ENCODE results near the gene RBM43. TPM values are rescaled to one million over a fixed set of nuclear protein-coding genes. Genes with fewer than 3 reads are reported as not detected.

RBM43 gene
- total RNA-seq, 1 experiment from 2014 or later: 3.7 TPM

DNA sequence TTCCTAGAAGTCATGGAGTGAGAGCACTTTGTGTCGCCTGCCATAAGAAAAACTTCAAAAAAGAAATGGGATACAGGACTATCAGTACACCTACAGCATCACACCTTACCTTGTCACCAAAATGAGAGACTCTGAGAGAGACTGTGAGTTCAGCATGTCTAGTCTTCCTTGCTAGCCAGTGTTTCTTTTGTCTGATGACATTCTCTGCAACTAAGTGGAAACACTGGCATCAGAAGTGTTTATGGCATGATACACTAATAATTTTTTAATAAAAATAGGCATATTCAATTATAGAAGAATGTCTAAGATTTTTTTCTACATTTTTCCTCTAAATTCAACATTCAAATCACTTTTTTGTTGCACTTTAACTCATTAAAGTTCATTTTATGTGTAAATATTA, 9.0 kb downstream of the RBM43 start:
- CTCF ChIA-PET: no interaction called here
- DNase-seq (ENCODE audit: low read depth, low spot score) (no peak), ATAC-seq (no peak)
- H3K27me3 ChIP-seq (ENCODE audit: control insufficient read depth, insufficient read depth, low read length): no peaks in the 10 kb centered on the region
- POLR2A ChIA-PET: no interaction called here
- intact Hi-C loops (cut with micrococcal nuclease; ENCODE audit: unreplicated experiment): no loop called here
- H3K4me1 ChIP-seq (ENCODE audit: control insufficient read depth, insufficient read depth, low read length): no peaks in the 10 kb centered on the region
- H3K4me3 ChIP-seq (ENCODE audit: low read depth in 2 of 2, low read length in 2 of 2): no peak overlapping the region
- no TSS peak for BruUV-seq (replicated peaks)
- no peaks in the 10 kb centered on the region for H3K36me3 ChIP-seq (ENCODE audit: control insufficient read depth, insufficient read depth, low read length)
- H3K9me3 ChIP-seq (ENCODE audit: control insufficient read depth, insufficient read depth, low read depth, low read length): peaks cover 14% of the 10 kb centered on the region
- H3K27ac ChIP-seq (ENCODE audit: low read length): no peak overlapping the region
- TF ChIP-seq, protein P1, sequence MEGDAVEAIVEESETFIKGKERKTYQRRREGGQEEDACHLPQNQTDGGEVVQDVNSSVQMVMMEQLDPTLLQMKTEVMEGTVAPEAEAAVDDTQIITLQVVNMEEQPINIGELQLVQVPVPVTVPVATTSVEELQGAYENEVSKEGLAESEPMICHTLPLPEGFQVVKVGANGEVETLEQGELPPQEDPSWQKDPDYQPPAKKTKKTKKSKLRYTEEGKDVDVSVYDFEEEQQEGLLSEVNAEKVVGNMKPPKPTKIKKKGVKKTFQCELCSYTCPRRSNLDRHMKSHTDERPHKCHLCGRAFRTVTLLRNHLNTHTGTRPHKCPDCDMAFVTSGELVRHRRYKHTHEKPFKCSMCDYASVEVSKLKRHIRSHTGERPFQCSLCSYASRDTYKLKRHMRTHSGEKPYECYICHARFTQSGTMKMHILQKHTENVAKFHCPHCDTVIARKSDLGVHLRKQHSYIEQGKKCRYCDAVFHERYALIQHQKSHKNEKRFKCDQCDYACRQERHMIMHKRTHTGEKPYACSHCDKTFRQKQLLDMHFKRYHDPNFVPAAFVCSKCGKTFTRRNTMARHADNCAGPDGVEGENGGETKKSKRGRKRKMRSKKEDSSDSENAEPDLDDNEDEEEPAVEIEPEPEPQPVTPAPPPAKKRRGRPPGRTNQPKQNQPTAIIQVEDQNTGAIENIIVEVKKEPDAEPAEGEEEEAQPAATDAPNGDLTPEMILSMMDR (IDR thresholded peaks at IDR 0.05): no peak
- TF ChIP-seq, protein P2, sequence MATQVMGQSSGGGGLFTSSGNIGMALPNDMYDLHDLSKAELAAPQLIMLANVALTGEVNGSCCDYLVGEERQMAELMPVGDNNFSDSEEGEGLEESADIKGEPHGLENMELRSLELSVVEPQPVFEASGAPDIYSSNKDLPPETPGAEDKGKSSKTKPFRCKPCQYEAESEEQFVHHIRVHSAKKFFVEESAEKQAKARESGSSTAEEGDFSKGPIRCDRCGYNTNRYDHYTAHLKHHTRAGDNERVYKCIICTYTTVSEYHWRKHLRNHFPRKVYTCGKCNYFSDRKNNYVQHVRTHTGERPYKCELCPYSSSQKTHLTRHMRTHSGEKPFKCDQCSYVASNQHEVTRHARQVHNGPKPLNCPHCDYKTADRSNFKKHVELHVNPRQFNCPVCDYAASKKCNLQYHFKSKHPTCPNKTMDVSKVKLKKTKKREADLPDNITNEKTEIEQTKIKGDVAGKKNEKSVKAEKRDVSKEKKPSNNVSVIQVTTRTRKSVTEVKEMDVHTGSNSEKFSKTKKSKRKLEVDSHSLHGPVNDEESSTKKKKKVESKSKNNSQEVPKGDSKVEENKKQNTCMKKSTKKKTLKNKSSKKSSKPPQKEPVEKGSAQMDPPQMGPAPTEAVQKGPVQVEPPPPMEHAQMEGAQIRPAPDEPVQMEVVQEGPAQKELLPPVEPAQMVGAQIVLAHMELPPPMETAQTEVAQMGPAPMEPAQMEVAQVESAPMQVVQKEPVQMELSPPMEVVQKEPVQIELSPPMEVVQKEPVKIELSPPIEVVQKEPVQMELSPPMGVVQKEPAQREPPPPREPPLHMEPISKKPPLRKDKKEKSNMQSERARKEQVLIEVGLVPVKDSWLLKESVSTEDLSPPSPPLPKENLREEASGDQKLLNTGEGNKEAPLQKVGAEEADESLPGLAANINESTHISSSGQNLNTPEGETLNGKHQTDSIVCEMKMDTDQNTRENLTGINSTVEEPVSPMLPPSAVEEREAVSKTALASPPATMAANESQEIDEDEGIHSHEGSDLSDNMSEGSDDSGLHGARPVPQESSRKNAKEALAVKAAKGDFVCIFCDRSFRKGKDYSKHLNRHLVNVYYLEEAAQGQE (IDR thresholded peaks at IDR 0.05; ENCODE audit: insufficient read depth in 1 of 2, low read depth in 2 of 2, low read length in 1 of 2): no peak
- TF ChIP-seq TCF7L2 (IDR thresholded peaks at IDR 0.05; ENCODE audit: low read depth, low read length) (no peak), POLR2AphosphoS5 (IDR thresholded peaks at IDR 0.05; ENCODE audit: low read depth, low read length) (no peak), SIN3A (IDR thresholded peaks at IDR 0.05; ENCODE audit: borderline replicate concordance, insufficient read depth, low read depth, low read length) (no peak)
- in situ Hi-C loops (cut with HindIII; ENCODE audit: low pct_unique_long_range_greater_than_20kb, low sequenced_read_pairs): no loop called here

DNA sequence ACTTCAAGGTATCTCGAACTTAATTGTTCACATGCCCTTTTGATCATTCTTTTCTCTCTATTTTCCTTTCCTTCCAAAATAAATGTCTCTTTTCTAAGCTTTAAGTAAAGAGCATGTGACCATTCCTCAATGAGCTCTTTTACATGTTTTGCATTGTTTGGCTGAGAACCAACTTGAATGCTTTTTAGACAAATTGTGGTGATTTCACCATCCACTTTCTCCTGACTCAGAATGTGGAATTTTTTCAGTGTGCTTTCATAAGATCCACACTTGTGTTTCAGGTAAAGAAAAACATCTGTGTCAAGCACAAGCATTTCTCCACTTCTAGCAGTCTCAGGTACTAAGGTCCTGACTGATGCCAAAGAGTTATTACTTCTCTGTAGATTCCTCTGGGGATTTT, 10.7 kb downstream of the RBM43 start:
- POLR2A ChIA-PET: no interaction called here
- Histone ChIP-seq H3K36me3 (ENCODE audit: control insufficient read depth, insufficient read depth, low read length) (no peaks in the 10 kb centered on the region), H3K27ac (ENCODE audit: low read length) (no peak overlapping the region), H3K9me3 (ENCODE audit: control insufficient read depth, insufficient read depth, low read depth, low read length) (peaks cover 17% of the 10 kb centered on the region), H3K4me3 (ENCODE audit: low read depth in 2 of 2, low read length in 2 of 2) (no peak overlapping the region), H3K4me1 (ENCODE audit: control insufficient read depth, insufficient read depth, low read length) (no peaks in the 10 kb centered on the region), H3K27me3 (ENCODE audit: control insufficient read depth, insufficient read depth, low read length) (no peaks in the 10 kb centered on the region)
- TF ChIP-seq, protein P1 (IDR thresholded peaks at IDR 0.05): no peak
- TF ChIP-seq SIN3A (IDR thresholded peaks at IDR 0.05; ENCODE audit: borderline replicate concordance, insufficient read depth, low read depth, low read length) (no peak), TCF7L2 (IDR thresholded peaks at IDR 0.05; ENCODE audit: low read depth, low read length) (no peak), POLR2AphosphoS5 (IDR thresholded peaks at IDR 0.05; ENCODE audit: low read depth, low read length) (no peak)
- TF ChIP-seq, protein P2 (IDR thresholded peaks at IDR 0.05; ENCODE audit: insufficient read depth in 1 of 2, low read depth in 2 of 2, low read length in 1 of 2): no peak
- in situ Hi-C loops (cut with HindIII; ENCODE audit: low pct_unique_long_range_greater_than_20kb, low sequenced_read_pairs): no loop called here
- intact Hi-C loops (cut with micrococcal nuclease; ENCODE audit: unreplicated experiment): no loop called here
- TSS peak; percentile 51 for BruUV-seq (replicated peaks)
- ATAC-seq: no peak
- CTCF ChIA-PET: no interaction called here
- DNase-seq (ENCODE audit: low read depth, low spot score): no peak
